GM12878 (cell line): Measurements from ENCODE around the gene TMEM38A. TPM values are rescaled to one million over a fixed set of nuclear protein-coding genes. Genes with fewer than 3 reads are reported as not detected.
"Not testable (repeated sequence)": the region's sequence is repeated elsewhere in the genome, so short reads cannot be mapped to it uniquely, and the experiment has no call there.

Experiments
- ATAC-seq: fragments of 200-7000 bp; cut with Tn5 transposase; 3 replicates; pipeline ENCODE4 v1.9.1; 2020; ENCODE audit warnings: mild to moderate bottlenecking, moderate library complexity
- BruUV-seq: library from RNA; stranded (reverse); fragments of 400-500 nt; replicated peaks from 2 replicates; lab custom pipeline; 2021; lab: Mats Ljungman, UMichigan
- CTCF ChIA-PET: fragments of 300-600 bp; sonication (Branson Sonifier 250); formaldehyde crosslinking; extraction: SDS; loops from one replicate; lab custom pipeline; 2021; ENCODE audit warnings: inconsistent platforms; lab: Yijun Ruan, JAX
- POLR2A ChIA-PET: fragments of 350-600 bp; formaldehyde crosslinking; extraction: SDS; loops from one replicate; lab custom pipeline; 2021; ENCODE audit warnings: inconsistent platforms; lab: Charles Lee
- RAD21 ChIA-PET: fragments of 300-600 bp; sonication (Branson Sonifier 250); formaldehyde crosslinking; loops from one replicate; lab custom pipeline; 2023; ENCODE audit warnings: antibody characterized with exemption; ENCODE audit not compliant: unreplicated experiment; lab: Charles Lee
- SMC1A ChIA-PET: fragments of 300-600 bp; sonication (Branson Sonifier 250); formaldehyde crosslinking; loops from one replicate; lab custom pipeline; 2023; ENCODE audit not compliant: unreplicated experiment, uncharacterized antibody; lab: Charles Lee
- DNase-seq: peaks from one replicate; pipeline ENCODE4 v3.0.0-alpha.2; 2011; ENCODE audit warnings: low read depth, low spot score
- FAIRE-seq: peaks from 3 replicates; lab custom pipeline; 2011; peaks lifted over from hg19 to GRCh38; lab: Jason Lieb, UNC
- H2AFZ ChIP-seq: 2 replicates; pipeline ENCODE4 v1.6.0; 2011; ENCODE audit warnings: low read depth, low read length, control low read depth; ENCODE audit not compliant: control insufficient read depth
- H3K27ac ChIP-seq: 2 replicates; pipeline ENCODE4 v1.5.1; 2011; ENCODE audit warnings: control low read depth; ENCODE audit not compliant: control insufficient read depth, insufficient read depth
- H3K27me3 ChIP-seq, 2 experiments: replicated peaks in 1 of 2; 2 replicates each; pipeline versions ENCODE4 v1.6.0 to v1.6.1; 2011; ENCODE audit warnings: low read length in 1 of 2; ENCODE audit not compliant: control insufficient read depth in 2 of 2, insufficient read depth in 2 of 2
- H3K36me3 ChIP-seq, 2 experiments: 2 replicates each; pipeline ENCODE4 v1.5.1; 2011; ENCODE audit warnings: low read length in 1 of 2; ENCODE audit not compliant: control insufficient read depth in 2 of 2, insufficient read depth in 2 of 2
- H3K4me1 ChIP-seq: 2 replicates; pipeline ENCODE4 v1.6.1; 2011; ENCODE audit warnings: mild to moderate bottlenecking, low read length, moderate library complexity, mixed read lengths; ENCODE audit not compliant: control insufficient read depth, insufficient read depth
- H3K4me2 ChIP-seq: 2 replicates; pipeline ENCODE4 v1.6.0; 2011; ENCODE audit warnings: control low read depth; ENCODE audit not compliant: control insufficient read depth, insufficient read depth
- H3K4me3 ChIP-seq: fragments of 200-600 bp; sonication (generic); 2 replicates; pipeline ENCODE4 v1.5.1; 2016
- H3K79me2 ChIP-seq: 2 replicates; pipeline ENCODE4 v1.6.0; 2011; ENCODE audit warnings: low read length; ENCODE audit not compliant: control insufficient read depth, insufficient read depth
- H3K9ac ChIP-seq: 2 replicates; pipeline ENCODE4 v1.8.0; 2011; ENCODE audit warnings: low read length, control low read depth, mixed read lengths; ENCODE audit not compliant: control insufficient read depth, insufficient read depth
- H3K9me3 ChIP-seq: replicated peaks from 3 replicates; pipeline ENCODE4 v1.5.1; 2011; ENCODE audit warnings: mild to moderate bottlenecking, low read length; ENCODE audit not compliant: control insufficient read depth, insufficient read depth
- H4K20me1 ChIP-seq: 2 replicates; pipeline ENCODE4 v1.6.0; 2011; ENCODE audit not compliant: control insufficient read depth, insufficient read depth
- ATF3 ChIP-seq: IDR thresholded peaks from 2 replicates; pipeline ENCODE4 v1.6.1; 2011; ENCODE audit warnings: low read depth, mild to moderate bottlenecking, low read length, moderate library complexity, borderline replicate concordance; ENCODE audit errors: extremely low read depth
- ATF7 ChIP-seq: fragments of 450-650 bp; IDR thresholded peaks from 2 replicates; pipeline ENCODE4 v1.6.1; 2016; ENCODE audit warnings: low read depth, mild to moderate bottlenecking
- GABPA ChIP-seq: IDR thresholded peaks from 2 replicates; pipeline ENCODE4 v1.6.1; 2014; ENCODE audit warnings: antibody characterized with exemption, low read depth, mild to moderate bottlenecking, inconsistent platforms
- LARP7 ChIP-seq: fragments of 450-650 bp; IDR thresholded peaks from 2 replicates; pipeline ENCODE4 v1.6.1; 2017; ENCODE audit warnings: mild to moderate bottlenecking
- NR2C2 ChIP-seq: IDR thresholded peaks from 2 replicates; pipeline ENCODE4 v1.6.1; 2011; ENCODE audit warnings: borderline replicate concordance, low read depth; ENCODE audit not compliant: control insufficient read depth, insufficient read length
- PML ChIP-seq: IDR thresholded peaks from 2 replicates; pipeline ENCODE4 v1.6.1; 2012; ENCODE audit warnings: low read length, inconsistent platforms
- SMC3 ChIP-seq: IDR thresholded peaks from 2 replicates; pipeline ENCODE4 v1.6.1; 2011; ENCODE audit warnings: low read length, improper control_type of control experiment, borderline replicate concordance
- TARDBP ChIP-seq: IDR thresholded peaks from 2 replicates; pipeline ENCODE4 v1.6.1; 2016; ENCODE audit warnings: borderline replicate concordance
- WGBS: methylation state at CpG from one replicate; pipeline ENCODE4 v1.1.6; 2016; ENCODE audit warnings: low lambda C conversion rate; ENCODE audit not compliant: insufficient replicate concordance, insufficient coverage; ENCODE audit errors: missing lambda C conversion rate; 5-methylcytosine and 5-hydroxymethylcytosine counted together
- in situ Hi-C: fragments of 300-500 bp; cut with MboI; formaldehyde crosslinking; loops from 9 replicates; pipeline ENCODE4 v1.14.3; 2018; ENCODE audit warnings: mixed read lengths
- intact Hi-C: fragments of 100-400 bp; cut with micrococcal nuclease; formaldehyde crosslinking; loops from one replicate; pipeline ENCODE4 v1.14.2; 2022; ENCODE audit not compliant: unreplicated experiment
- polyA plus RNA-seq, 11 experiments: library from polyadenylated mRNA; depleted of rRNA in 4 of 11; unstranded in 6 of 11; stranded (reverse) in 5 of 11; fragments of >200 nt; fragmentation: Nextera tagmentation in 4 of 11; fragmentation: Illumina TruSeq in 1 of 11; extraction: Ambion mirVana in 4 of 11; extraction: Trizol in 1 of 11; gene quantifications; 1 replicate in 1 of 11; 2 replicates in 10 of 11; pipeline versions ENCODE4 v1.2.1 to v1.2.3, GENCODE V29; 2011 to 2016; ENCODE audit warnings: inconsistent platforms in 2 of 11, missing spikeins in 2 of 11, low read depth in 1 of 11
- total RNA-seq, 4 experiments: library from RNA; depleted of rRNA in 3 of 4; stranded (reverse); fragments of >200 nt in 3 of 4; fragmentation: Illumina TruSeq in 1 of 4; extraction: Trizol in 1 of 4; gene quantifications; 2 replicates each; pipeline versions ENCODE4 v1.2.1 to v1.2.3, GENCODE V29; 2013 to 2021
- TF ChIP-seq, protein P1 (sequence below): IDR thresholded peaks from 2 replicates; pipeline ENCODE4 v1.6.1; 2011; ENCODE audit warnings: borderline replicate concordance, low read depth, mild to moderate bottlenecking, moderate library complexity, mixed read lengths, low read length; ENCODE audit not compliant: insufficient read depth; ENCODE audit errors: extremely low read length
- TF ChIP-seq, protein P2 (sequence below): fragments of 450-650 bp; IDR thresholded peaks from 2 replicates; pipeline ENCODE4 v1.6.1; 2016; ENCODE audit warnings: mild to moderate bottlenecking
- TF ChIP-seq, protein P3 (sequence below), 3 experiments: IDR thresholded peaks in 2 of 3; conservative IDR thresholded peaks in 1 of 3; 2 replicates each; pipeline ENCODE4 v1.5.1; 2011; ENCODE audit warnings: low read depth in 3 of 3, low read length in 3 of 3, mild to moderate bottlenecking in 3 of 3, control low read depth in 2 of 3, moderate library complexity in 2 of 3, inconsistent platforms in 1 of 3, mixed read lengths in 1 of 3; ENCODE audit not compliant: control insufficient read depth in 2 of 3, insufficient read depth in 1 of 3; ENCODE audit errors: extremely low read depth in 1 of 3

The TMEM38A gene
- total and polyA plus RNA-seq, 10 of the 15 experiments (the other 5 are each of a cell fraction or from before 2014, with no cell fraction given): 4.5 to 22.2 (median 15.0) TPM

DNA sequence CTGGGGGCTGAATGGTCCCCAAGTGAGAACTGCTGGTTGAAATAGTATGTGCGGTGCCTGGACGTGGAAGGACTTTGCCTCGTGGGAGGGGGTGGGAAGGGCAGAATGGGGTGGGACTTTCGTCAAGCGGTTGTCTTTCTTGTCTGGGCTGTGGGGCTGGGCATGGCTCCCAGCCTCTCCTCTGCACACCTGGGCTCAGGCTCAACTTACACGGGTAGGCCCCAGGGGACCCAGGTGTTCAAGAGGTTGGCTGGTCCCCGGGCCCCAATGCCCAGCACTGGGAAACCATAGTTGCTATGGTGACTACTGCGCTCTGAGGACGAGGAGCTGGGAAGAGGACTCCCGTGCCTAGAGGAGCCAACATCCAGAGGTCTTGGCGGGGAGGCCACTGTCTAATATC lies 66.0 kb downstream of the TMEM38A start:
- Histone ChIP-seq H3K79me2 (no peaks in the 10 kb centered on the region), H4K20me1 (no peaks in the 10 kb centered on the region)
- 41% methylated on average over 11 of the region's 11 CpGs for WGBS
- BruUV-seq: no TSS peak
- intact Hi-C loops (no loop called here), in situ Hi-C loops (no loop called here)
- CTCF ChIA-PET: interaction anchor here (0.8 to 2.1 kb wide), 2 partner anchors 11 to 12 kb away, joined by 3 to 5 read pairs; no protein-coding TSS in a partner anchor
- TF ChIP-seq, protein P1, sequence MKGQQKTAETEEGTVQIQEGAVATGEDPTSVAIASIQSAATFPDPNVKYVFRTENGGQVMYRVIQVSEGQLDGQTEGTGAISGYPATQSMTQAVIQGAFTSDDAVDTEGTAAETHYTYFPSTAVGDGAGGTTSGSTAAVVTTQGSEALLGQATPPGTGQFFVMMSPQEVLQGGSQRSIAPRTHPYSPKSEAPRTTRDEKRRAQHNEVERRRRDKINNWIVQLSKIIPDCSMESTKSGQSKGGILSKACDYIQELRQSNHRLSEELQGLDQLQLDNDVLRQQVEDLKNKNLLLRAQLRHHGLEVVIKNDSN: no peak
- TF ChIP-seq NR2C2 (no peak), LARP7 (no peak), ATF3 (no peak), GABPA (no peak), SMC3 (no peak), TARDBP (no peak), ATF7 (no peak), PML (no peak)
- TF ChIP-seq, protein P2, sequence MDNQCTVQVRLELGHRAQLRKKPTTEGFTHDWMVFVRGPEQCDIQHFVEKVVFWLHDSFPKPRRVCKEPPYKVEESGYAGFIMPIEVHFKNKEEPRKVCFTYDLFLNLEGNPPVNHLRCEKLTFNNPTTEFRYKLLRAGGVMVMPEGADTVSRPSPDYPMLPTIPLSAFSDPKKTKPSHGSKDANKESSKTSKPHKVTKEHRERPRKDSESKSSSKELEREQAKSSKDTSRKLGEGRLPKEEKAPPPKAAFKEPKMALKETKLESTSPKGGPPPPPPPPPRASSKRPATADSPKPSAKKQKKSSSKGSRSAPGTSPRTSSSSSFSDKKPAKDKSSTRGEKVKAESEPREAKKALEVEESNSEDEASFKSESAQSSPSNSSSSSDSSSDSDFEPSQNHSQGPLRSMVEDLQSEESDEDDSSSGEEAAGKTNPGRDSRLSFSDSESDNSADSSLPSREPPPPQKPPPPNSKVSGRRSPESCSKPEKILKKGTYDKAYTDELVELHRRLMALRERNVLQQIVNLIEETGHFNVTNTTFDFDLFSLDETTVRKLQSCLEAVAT: no peak
- TF ChIP-seq, protein P3, sequence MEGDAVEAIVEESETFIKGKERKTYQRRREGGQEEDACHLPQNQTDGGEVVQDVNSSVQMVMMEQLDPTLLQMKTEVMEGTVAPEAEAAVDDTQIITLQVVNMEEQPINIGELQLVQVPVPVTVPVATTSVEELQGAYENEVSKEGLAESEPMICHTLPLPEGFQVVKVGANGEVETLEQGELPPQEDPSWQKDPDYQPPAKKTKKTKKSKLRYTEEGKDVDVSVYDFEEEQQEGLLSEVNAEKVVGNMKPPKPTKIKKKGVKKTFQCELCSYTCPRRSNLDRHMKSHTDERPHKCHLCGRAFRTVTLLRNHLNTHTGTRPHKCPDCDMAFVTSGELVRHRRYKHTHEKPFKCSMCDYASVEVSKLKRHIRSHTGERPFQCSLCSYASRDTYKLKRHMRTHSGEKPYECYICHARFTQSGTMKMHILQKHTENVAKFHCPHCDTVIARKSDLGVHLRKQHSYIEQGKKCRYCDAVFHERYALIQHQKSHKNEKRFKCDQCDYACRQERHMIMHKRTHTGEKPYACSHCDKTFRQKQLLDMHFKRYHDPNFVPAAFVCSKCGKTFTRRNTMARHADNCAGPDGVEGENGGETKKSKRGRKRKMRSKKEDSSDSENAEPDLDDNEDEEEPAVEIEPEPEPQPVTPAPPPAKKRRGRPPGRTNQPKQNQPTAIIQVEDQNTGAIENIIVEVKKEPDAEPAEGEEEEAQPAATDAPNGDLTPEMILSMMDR (IDR thresholded peaks at IDR 0.05 in 2 of 3, conservative IDR thresholded peaks at IDR 0.05 in 1 of 3; ENCODE audit: control insufficient read depth in 2 of 3, extremely low read depth in 1 of 3, insufficient read depth in 1 of 3, low read depth in 3 of 3, low read length in 3 of 3): no peak
- TF ChIP-seq, all 136 proteins: peak for 0
- no peak overlapping the region for H3K9ac ChIP-seq
- H3K9me3 ChIP-seq: no peaks in the 10 kb centered on the region
- no peak overlapping the region for H3K4me2 ChIP-seq
- ATAC-seq: no peak
- no peak for DNase-seq
- FAIRE-seq: no peak
- H3K36me3 ChIP-seq: no peaks in the 10 kb centered on the region
- H2AFZ ChIP-seq: no peak overlapping the region
- POLR2A ChIA-PET: no interaction called here
- RAD21 ChIA-PET: no interaction called here
- H3K27ac ChIP-seq: no peak overlapping the region
- SMC1A ChIA-PET: interaction anchor here (0.6 kb wide), 1 partner anchor 12 kb away, joined by 3 read pairs; no protein-coding TSS in a partner anchor
- no peaks in the 10 kb centered on the region for H3K4me1 ChIP-seq
- H3K4me3 ChIP-seq: no peak overlapping the region
- no peaks in the 10 kb centered on the region for H3K27me3 ChIP-seq

DNA sequence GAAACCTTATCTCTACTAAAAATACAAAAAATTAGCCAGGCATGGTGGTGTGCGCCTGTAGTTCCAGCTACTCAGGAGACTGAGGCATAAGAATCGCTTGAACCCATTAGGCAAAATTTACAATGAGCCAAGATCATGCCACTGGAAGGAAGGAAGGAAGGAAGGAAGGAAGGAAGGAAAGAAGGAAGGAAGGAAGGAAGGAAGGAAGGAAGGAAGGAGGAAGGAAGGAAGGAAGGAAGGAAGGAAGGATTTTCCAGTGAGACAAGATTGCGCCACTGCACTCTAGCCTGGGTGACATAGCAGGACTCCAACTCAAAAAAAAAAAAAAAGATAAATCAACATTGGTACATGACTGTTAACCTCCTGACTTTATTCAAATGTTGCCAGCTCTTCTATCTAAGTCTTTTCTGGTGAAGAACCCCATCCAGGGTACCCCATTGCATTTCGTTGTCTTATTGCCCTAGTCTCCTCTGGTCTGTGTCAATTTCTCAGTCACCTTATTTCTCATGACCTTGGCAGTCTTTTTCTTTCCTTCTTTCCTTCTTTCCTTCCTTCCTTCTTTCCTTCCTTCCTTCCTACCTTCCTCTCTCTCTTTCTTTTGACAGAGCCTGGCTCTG lies 74.8 kb downstream of the TMEM38A start:
- H3K36me3 ChIP-seq, intact Hi-C loops, BruUV-seq, POLR2A ChIA-PET, H4K20me1 ChIP-seq, ATAC-seq, H3K9me3 ChIP-seq, H3K4me2 ChIP-seq, DNase-seq, H3K9ac ChIP-seq, in situ Hi-C loops, RAD21 ChIA-PET, H2AFZ ChIP-seq, H3K79me2 ChIP-seq, H3K4me1 ChIP-seq, H3K4me3 ChIP-seq, FAIRE-seq, H3K27ac ChIP-seq, H3K27me3 ChIP-seq, SMC1A ChIA-PET: not testable (repeated sequence)
- CTCF ChIA-PET: interaction anchor here (0.8 kb wide), 1 partner anchor 14 kb away, joined by 4 read pairs; no protein-coding TSS in a partner anchor
- 56% methylated on average over 4 of the region's 4 CpGs for WGBS
